Endothelial cell of umbilical vein (primary cell): Measurements from ENCODE around the gene CT47A7. TPM values are rescaled to one million over a fixed set of nuclear protein-coding genes. Genes with fewer than 3 reads are reported as not detected.

ENCODE experiments used
- polyA plus RNA-seq, 4 experiments: library from polyadenylated mRNA; depleted of rRNA in 3 of 4; stranded (reverse) in 3 of 4; unstranded in 1 of 4; fragments of >200 nt; gene quantifications; 2 replicates each; pipeline versions ENCODE4 v1.2.1 to v1.2.3, GENCODE V29; 2011 to 2012; ENCODE audit warnings: missing spikeins in 1 of 4
- small RNA-seq: library from RNA; depleted of rRNA; stranded (forward); fragments of <200 nt; gene quantifications from one replicate; pipeline ENCODE3, GENCODE V24; 2012; ENCODE audit warnings: low replicate concordance, low read depth; ENCODE audit not compliant: insufficient read depth, insufficient read length
- total RNA-seq: library from RNA; stranded (reverse); gene quantifications from 2 replicates; pipeline ENCODE4 v1.2.3, GENCODE V29; 2021

Gene CT47A7
- total and polyA plus RNA-seq, 2 donors (not counting 3 experiments of a cell fraction or from before 2014, with no cell fraction given): not detected

Small RNAs within 50 kb of the gene (small RNA-seq; reads per million reads assigned to genes)
- gene AL670379.1 (not detected), gene AL670379.10 (not detected), gene AL670379.11 (not detected), gene AL670379.12 (not detected), gene AL670379.2 (not detected), gene AL670379.3 (not detected), gene AL670379.4 (not detected), gene AL670379.5 (not detected), gene AL670379.6 (not detected), gene AL670379.7 (not detected), gene AL670379.8 (not detected), gene AL670379.9 (not detected)

Other genes with a start within 250 kb of the CT47A7 start
- not detected in 2 replicates for gene CT47B1, start 80.7 kb downstream of the CT47A7 start, total RNA-seq
- gene CT47B1, start 80.7 kb downstream of the CT47A7 start, polyA plus RNA-seq: not detected in 2 replicates
- gene CT47A11, start 19.4 kb downstream of the CT47A7 start, total RNA-seq: not detected in 2 replicates
- gene CT47A11, start 19.4 kb downstream of the CT47A7 start, polyA plus RNA-seq: not detected in 2 replicates
- gene CT47A10, start 14.6 kb downstream of the CT47A7 start, total RNA-seq: not detected in 2 replicates
- gene CT47A10, start 14.6 kb downstream of the CT47A7 start, polyA plus RNA-seq: not detected in 2 replicates
- not detected in 2 replicates for gene CT47A9, start 9.7 kb downstream of the CT47A7 start, total RNA-seq
- gene CT47A9, start 9.7 kb downstream of the CT47A7 start, polyA plus RNA-seq: not detected in 2 replicates
- gene CT47A8, start 4.9 kb downstream of the CT47A7 start, total RNA-seq: not detected in 2 replicates
- gene CT47A8, start 4.9 kb downstream of the CT47A7 start, polyA plus RNA-seq: not detected in 2 replicates
- not detected in 2 replicates for gene CT47A6, start 4.9 kb upstream of the CT47A7 start, total RNA-seq
- not detected in 2 replicates for gene CT47A6, start 4.9 kb upstream of the CT47A7 start, polyA plus RNA-seq
- gene CT47A5, start 9.7 kb upstream of the CT47A7 start, total RNA-seq: not detected in 2 replicates
- gene CT47A5, start 9.7 kb upstream of the CT47A7 start, polyA plus RNA-seq: not detected in 2 replicates
- not detected in 2 replicates for gene CT47A4, start 14.6 kb upstream of the CT47A7 start, total RNA-seq
- gene CT47A4, start 14.6 kb upstream of the CT47A7 start, polyA plus RNA-seq: not detected in 2 replicates
- not detected in 2 replicates for gene CT47A3, start 19.5 kb upstream of the CT47A7 start, total RNA-seq
- gene CT47A3, start 19.5 kb upstream of the CT47A7 start, polyA plus RNA-seq: not detected in 2 replicates
- not detected in 2 replicates for gene CT47A2, start 24.3 kb upstream of the CT47A7 start, total RNA-seq
- not detected in 2 replicates for gene CT47A2, start 24.3 kb upstream of the CT47A7 start, polyA plus RNA-seq
- gene CT47A1, start 29.2 kb upstream of the CT47A7 start, total RNA-seq: not detected in 2 replicates
- gene CT47A1, start 29.2 kb upstream of the CT47A7 start, polyA plus RNA-seq: not detected in 2 replicates
- 0.33 and 0.53 TPM in 2 replicates for gene GLUD2, start 91.0 kb upstream of the CT47A7 start, total RNA-seq
- gene GLUD2, start 91.0 kb upstream of the CT47A7 start, polyA plus RNA-seq: 0.19 and 0.27 TPM in 2 replicates